ENCODE data around the gene TRPM3.
"Not testable (repeated sequence)": the region's sequence is repeated elsewhere in the genome, so short reads cannot be mapped to it uniquely, and the experiment has no call there.

TRPM3 gene

DNA sequence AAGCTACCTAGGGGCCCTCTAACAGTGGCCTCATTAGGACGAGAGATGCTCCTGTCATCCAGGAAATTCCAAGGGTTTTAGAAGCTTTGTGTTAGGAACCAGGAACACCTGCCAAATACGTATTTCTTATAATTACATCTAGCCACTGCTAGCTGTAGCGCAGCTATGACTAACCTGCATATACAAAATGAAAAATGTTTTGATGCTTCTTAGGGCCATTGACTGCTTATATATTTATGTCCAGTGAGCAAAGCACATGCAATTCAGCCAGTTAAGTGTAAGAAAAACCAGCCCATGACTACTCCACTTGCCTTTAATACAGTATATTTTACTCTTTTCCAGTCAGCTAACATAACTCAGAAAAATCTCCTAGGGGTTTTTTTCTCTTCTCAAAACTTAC lies 143.3 kb downstream of the TRPM3 start:
- TF ChIP-seq, protein P1, sequence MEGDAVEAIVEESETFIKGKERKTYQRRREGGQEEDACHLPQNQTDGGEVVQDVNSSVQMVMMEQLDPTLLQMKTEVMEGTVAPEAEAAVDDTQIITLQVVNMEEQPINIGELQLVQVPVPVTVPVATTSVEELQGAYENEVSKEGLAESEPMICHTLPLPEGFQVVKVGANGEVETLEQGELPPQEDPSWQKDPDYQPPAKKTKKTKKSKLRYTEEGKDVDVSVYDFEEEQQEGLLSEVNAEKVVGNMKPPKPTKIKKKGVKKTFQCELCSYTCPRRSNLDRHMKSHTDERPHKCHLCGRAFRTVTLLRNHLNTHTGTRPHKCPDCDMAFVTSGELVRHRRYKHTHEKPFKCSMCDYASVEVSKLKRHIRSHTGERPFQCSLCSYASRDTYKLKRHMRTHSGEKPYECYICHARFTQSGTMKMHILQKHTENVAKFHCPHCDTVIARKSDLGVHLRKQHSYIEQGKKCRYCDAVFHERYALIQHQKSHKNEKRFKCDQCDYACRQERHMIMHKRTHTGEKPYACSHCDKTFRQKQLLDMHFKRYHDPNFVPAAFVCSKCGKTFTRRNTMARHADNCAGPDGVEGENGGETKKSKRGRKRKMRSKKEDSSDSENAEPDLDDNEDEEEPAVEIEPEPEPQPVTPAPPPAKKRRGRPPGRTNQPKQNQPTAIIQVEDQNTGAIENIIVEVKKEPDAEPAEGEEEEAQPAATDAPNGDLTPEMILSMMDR (IDR thresholded peaks at IDR 0.05) = no peak
- DNase-seq (ENCODE audit: low spot score) = no peak
- Histone ChIP-seq H3K4me3 (no peak overlapping the region), H3K27ac (no peak overlapping the region)

GRCh38 chr9:70975821-70976220 lies 145.6 kb downstream of the TRPM3 start:
- TF ChIP-seq, protein P1 (IDR thresholded peaks at IDR 0.05) = no peak
- no peak overlapping the region for H3K4me3 ChIP-seq

DNA sequence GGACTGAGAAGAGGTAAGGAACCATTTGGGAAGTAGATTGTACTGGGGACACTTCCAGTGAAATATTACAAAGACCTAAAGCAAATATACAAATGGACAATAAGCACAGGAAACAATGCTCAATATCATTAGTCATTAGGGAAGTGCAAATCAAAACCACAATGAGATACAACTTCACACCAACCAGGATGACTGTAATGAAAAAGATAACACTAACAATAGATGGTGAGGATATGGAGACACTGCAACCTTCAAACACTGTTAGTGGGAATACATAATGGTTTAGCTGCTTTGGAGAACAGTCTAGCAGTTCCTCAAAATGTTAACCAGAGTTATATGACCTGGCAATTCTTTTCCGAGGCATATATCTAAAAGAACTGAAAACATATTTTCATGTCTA lies 149.7 kb downstream of the TRPM3 start:
- Histone ChIP-seq H3K4me3 (no peak overlapping the region), H3K27ac (no peak overlapping the region)
- DNase-seq (ENCODE audit: low spot score) = no peak
- TF ChIP-seq, protein P1 (IDR thresholded peaks at IDR 0.05) = no peak

More at GRCh38 chr9:70975821-70976220, 145.6 kb downstream of the TRPM3 start:
- no peak overlapping the region for H3K27ac ChIP-seq
- no peak for DNase-seq (ENCODE audit: low spot score)

GRCh38 chr9:70966380-70966779 lies 155.0 kb downstream of the TRPM3 start:
- H3K4me3 ChIP-seq; H3K27ac ChIP-seq; DNase-seq (ENCODE audit: low spot score): not testable (repeated sequence)

DNA sequence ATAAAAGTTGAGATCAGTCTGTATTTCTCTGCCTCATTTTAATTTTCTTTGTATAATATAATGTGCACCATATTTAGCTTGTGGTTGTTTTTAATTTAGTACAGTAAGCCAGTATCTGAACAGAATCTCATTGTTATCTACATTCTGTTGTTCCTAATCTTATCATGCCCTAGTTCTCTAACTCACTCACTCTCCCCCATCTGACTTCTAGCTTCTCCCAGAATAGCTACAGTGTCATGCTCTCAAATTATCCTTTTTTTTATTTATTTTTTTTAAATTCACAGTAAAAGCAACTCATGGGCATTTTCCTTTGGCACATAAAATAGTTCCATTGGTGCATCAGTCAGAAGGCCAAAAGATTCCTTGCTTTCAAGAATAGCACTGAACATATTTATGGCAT lies 156.6 kb downstream of the TRPM3 start:
- Histone ChIP-seq H3K27ac (no peak overlapping the region), H3K4me3 (no peak overlapping the region)
- TF ChIP-seq, protein P1 (IDR thresholded peaks at IDR 0.05) = no peak
- DNase-seq (ENCODE audit: low spot score) = no peak

- DNase-seq (ENCODE audit: low spot score) = no peak
- Histone ChIP-seq H3K4me3 (no peak overlapping the region), H3K27ac (no peak overlapping the region)
- TF ChIP-seq, protein P1 (IDR thresholded peaks at IDR 0.05) = no peak
Measured at GRCh38 chr9:70963554-70963953, 157.9 kb downstream of the TRPM3 start.

GRCh38 chr9:70962761-70963440 lies 158.5 kb downstream of the TRPM3 start:
- DNase-seq (ENCODE audit: low spot score) = no peak
- TF ChIP-seq, protein P1 (IDR thresholded peaks at IDR 0.05) = no peak
- Histone ChIP-seq H3K27ac (no peak overlapping the region), H3K4me3 (no peak overlapping the region)

Measured in coronary artery (tissue), 2 donors.